MM.1S (cell line): ENCODE data around the gene CXCL8.

ENCODE experiments used
- DNase-seq: peaks from one replicate; pipeline ENCODE4 v3.0.0-alpha.2; 2015
- H2AFZ ChIP-seq: fragments of 300-600 bp; sonication (generic); 2 replicates; pipeline ENCODE4 v1.6.0; 2016; ENCODE audit warnings: antibody characterized with exemption, low read length
- H3F3A ChIP-seq: fragments of 300-600 bp; sonication (generic); 2 replicates; pipeline ENCODE4 v1.6.1; 2016; ENCODE audit warnings: mild to moderate bottlenecking, antibody characterized with exemption, low read length, moderate library complexity, mixed read lengths; ENCODE audit not compliant: insufficient read depth
- H3K27ac ChIP-seq: fragments of 300-600 bp; sonication (generic); 2 replicates; pipeline ENCODE4 v1.5.1; 2016; ENCODE audit warnings: mild to moderate bottlenecking, low read length
- H3K27me3 ChIP-seq: fragments of 300-600 bp; sonication (generic); replicated peaks from 2 replicates; pipeline ENCODE4 v1.6.0; 2016; ENCODE audit warnings: low read length; ENCODE audit not compliant: insufficient read depth
- H3K36me3 ChIP-seq: fragments of 300-600 bp; sonication (generic); replicated peaks from 2 replicates; pipeline ENCODE4 v1.6.1; 2016; ENCODE audit warnings: mild to moderate bottlenecking, low read length, mixed read lengths; ENCODE audit not compliant: insufficient read depth
- H3K4me1 ChIP-seq: fragments of 300-600 bp; sonication (generic); 2 replicates; pipeline ENCODE4 v1.6.1; 2016; ENCODE audit warnings: low read length, mixed read lengths
- H3K4me2 ChIP-seq: fragments of 300-600 bp; sonication (generic); 2 replicates; pipeline ENCODE4 v1.6.0; 2016; ENCODE audit warnings: low read depth, low read length
- H3K4me3 ChIP-seq: fragments of 300-600 bp; sonication (generic); 2 replicates; pipeline ENCODE4 v1.5.1; 2016; ENCODE audit warnings: low read length, mixed read lengths
- H3K79me2 ChIP-seq: fragments of 300-600 bp; sonication (generic); 2 replicates; pipeline ENCODE4 v1.6.1; 2016; ENCODE audit warnings: mixed run types, low read length, mixed read lengths
- H3K9ac ChIP-seq: fragments of 300-600 bp; sonication (generic); 2 replicates; pipeline ENCODE4 v1.6.1; 2016; ENCODE audit warnings: low read length, mixed read lengths
- H3K9me2 ChIP-seq: fragments of 300-600 bp; sonication (generic); replicated peaks from 2 replicates; pipeline ENCODE4 v1.6.1; 2016; ENCODE audit warnings: mild to moderate bottlenecking, low read length, mixed read lengths; ENCODE audit not compliant: insufficient read depth
- H3K9me3 ChIP-seq: fragments of 300-600 bp; sonication (generic); replicated peaks from 2 replicates; pipeline ENCODE4 v1.6.1; 2016; ENCODE audit warnings: mild to moderate bottlenecking, low read length, mixed read lengths; ENCODE audit not compliant: insufficient read depth
- H4K20me1 ChIP-seq: fragments of 300-600 bp; sonication (generic); 2 replicates; pipeline ENCODE4 v1.6.1; 2016; ENCODE audit warnings: mild to moderate bottlenecking, low read length, moderate library complexity, mixed read lengths; ENCODE audit not compliant: insufficient read depth
- CTCF ChIP-seq: fragments of 300-600 bp; sonication (generic); IDR thresholded peaks from 2 replicates; pipeline ENCODE4 v1.5.1; 2016; ENCODE audit warnings: antibody characterized with exemption, low read length, mixed read lengths
- EZH2 ChIP-seq: fragments of 300-600 bp; sonication (generic); optimal IDR thresholded peaks from 2 replicates; pipeline ENCODE3; 2017; ENCODE audit warnings: low read depth, mild to moderate bottlenecking, antibody characterized with exemption, low read length, mixed read lengths
- EZH2phosphoT487 ChIP-seq: fragments of 300-600 bp; sonication (generic); IDR thresholded peaks from 2 replicates; pipeline ENCODE4 v1.6.1; 2018; ENCODE audit warnings: antibody characterized with exemption, low read length

Gene CXCL8

DNA sequence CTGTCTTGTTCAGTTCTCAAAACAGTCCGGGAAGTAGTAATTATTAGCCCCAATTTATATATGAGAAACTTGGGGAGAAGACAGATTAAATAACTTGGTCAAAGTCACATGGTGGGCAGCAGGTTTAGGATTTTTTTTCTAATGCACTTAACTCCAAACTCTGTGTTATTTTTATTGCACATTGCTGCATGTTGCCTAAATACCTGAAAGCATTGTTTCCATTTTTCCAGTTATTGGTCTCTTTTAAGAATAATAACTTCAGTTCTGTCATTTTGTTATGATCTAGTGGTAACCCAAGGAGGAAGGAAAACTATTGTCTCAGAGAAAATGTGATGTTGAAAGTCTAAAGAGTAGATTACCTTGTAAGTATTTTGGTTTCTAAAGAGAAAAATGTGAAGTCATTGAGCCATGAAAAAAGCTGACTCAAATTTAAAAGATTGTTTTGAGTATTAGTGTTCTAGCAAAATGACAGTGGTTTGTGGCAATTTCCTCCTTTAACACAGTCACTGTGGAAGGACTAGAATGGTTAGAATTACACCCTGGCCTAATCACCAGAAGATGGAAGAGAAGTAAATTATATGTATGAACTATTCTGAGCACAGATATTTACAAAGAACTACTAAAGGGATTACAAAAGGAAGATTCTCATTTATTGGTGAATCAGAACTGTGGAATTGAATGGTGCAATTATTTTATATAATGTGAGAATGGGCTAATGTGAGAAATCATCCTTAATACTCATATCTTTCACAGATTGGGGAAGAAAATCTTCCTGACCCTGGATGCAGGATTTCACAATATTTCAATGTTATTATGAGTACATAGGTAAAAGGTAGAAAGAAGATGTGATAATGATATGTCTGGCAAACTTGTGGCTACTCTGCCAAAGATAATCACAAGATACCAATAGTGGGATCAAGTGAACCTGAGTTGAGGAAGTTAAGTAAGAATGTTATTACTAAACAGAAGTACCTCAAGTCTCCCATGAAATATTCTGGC lies 21.7 kb upstream of the CXCL8 start:
- Histone ChIP-seq H3F3A (no peaks in the 10 kb centered on the region), H3K4me2 (no peak overlapping the region), H3K4me3 (no peak overlapping the region), H3K4me1 (peaks cover 8% of the 10 kb centered on the region; the same call in 1 of the 2 replicates), H3K9me3 (no peaks in the 10 kb centered on the region), H3K36me3 (no peaks in the 10 kb centered on the region), H3K27me3 (no peaks in the 10 kb centered on the region), H2AFZ (no peak overlapping the region), H3K79me2 (no peaks in the 10 kb centered on the region), H3K27ac (no peak overlapping the region), H4K20me1 (no peaks in the 10 kb centered on the region), H3K9me2 (no peaks in the 10 kb centered on the region), H3K9ac (no peak overlapping the region)
- TF ChIP-seq CTCF (no peak), EZH2 (no peak), EZH2phosphoT487 (no peak)
- DNase-seq = peak; percentile 34

DNA sequence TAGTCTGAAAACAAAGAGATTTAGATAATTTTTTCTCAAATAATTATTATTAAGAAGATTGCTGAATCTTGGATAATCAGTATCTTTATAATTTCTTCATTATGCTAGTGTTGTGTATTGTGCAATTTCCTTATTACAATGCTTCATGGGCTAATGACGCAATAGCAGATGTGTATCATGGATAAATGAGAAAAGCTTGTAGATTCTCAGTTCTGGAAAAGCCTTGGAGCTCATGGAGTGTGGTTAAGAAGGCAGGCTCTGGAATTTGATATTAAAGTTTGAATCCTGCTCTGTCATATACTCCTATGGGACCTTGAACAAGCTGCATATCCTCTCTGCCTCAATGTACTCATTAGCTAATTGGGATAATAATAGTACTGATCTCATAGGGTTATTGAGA lies 18.9 kb upstream of the CXCL8 start:
- Histone ChIP-seq H3K79me2 (no peaks in the 10 kb centered on the region), H3K27ac (no peak overlapping the region), H3F3A (no peaks in the 10 kb centered on the region), H3K9me2 (no peaks in the 10 kb centered on the region), H3K4me2 (no peak overlapping the region), H3K4me3 (no peak overlapping the region), H3K4me1 (peaks cover 8% of the 10 kb centered on the region; the same call in 1 of the 2 replicates), H2AFZ (no peak overlapping the region), H3K36me3 (no peaks in the 10 kb centered on the region), H3K9me3 (no peaks in the 10 kb centered on the region), H3K27me3 (no peaks in the 10 kb centered on the region), H3K9ac (no peak overlapping the region), H4K20me1 (no peaks in the 10 kb centered on the region)
- TF ChIP-seq EZH2 (no peak), CTCF (no peak), EZH2phosphoT487 (no peak)
- DNase-seq = no peak

DNA sequence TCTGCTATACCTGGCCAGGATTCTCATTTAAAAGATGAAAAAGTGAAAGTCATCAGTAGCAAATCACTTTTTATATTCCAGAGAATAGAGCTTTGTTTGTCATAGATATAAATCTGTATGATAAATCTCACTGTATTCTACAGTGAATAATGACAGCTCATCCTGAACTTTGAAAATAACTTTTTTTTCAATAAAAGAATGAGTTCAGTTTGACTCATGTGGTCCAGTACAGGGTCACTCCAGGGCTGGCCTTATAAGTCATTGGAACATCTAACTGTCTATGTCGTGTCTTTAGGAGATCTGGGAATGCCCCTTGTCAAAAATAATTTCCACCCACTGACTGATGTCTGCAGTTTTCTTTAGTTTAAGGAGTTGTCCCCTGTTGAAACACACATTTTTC lies 18.5 kb upstream of the CXCL8 start:
- Histone ChIP-seq H3K27me3 (no peaks in the 10 kb centered on the region), H3K4me1 (peaks cover 8% of the 10 kb centered on the region; the same call in 1 of the 2 replicates), H2AFZ (no peak overlapping the region), H4K20me1 (no peaks in the 10 kb centered on the region), H3K79me2 (no peaks in the 10 kb centered on the region), H3K36me3 (no peaks in the 10 kb centered on the region), H3K9me3 (no peaks in the 10 kb centered on the region), H3F3A (no peaks in the 10 kb centered on the region), H3K9ac (no peak overlapping the region), H3K9me2 (no peaks in the 10 kb centered on the region), H3K27ac (no peak overlapping the region), H3K4me3 (no peak overlapping the region), H3K4me2 (no peak overlapping the region)
- TF ChIP-seq EZH2phosphoT487 (no peak), EZH2 (no peak), CTCF (no peak)
- DNase-seq = no peak
